ENCODE data around the gene SLC23A3.

DNA sequence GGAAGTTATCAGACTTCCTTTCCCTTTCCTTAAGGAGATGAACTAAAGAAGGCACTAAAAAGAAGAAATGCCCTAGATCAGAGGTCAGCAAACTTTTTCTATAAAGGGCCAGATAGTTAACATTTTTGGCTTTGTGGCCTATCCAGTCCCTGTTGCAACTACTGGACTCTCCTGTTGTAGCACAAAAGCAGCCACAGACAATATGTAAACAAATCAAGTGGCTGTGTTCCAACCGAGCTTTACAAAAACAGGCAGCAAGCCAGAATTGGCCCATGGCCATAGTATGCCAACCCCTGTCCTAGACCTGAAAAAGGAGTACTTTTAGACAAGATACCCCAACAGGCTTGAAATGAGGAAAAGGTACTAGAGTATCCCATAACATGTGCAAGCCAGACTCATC is 20.2 kb downstream of the SLC23A3 start:
- TF ChIP-seq SRF (IDR thresholded peaks at IDR 0.05; ENCODE audit: low read depth in 2 of 2, low read length in 2 of 2) (no peak), CBX3 (IDR thresholded peaks at IDR 0.05; ENCODE audit: borderline replicate concordance, low read depth) (no peak), RFX5 (IDR thresholded peaks at IDR 0.05; ENCODE audit: low read depth, low read length) (no peak), TCF7 (IDR thresholded peaks at IDR 0.05; ENCODE audit: borderline replicate concordance) (no peak)
- TF ChIP-seq, protein P1, sequence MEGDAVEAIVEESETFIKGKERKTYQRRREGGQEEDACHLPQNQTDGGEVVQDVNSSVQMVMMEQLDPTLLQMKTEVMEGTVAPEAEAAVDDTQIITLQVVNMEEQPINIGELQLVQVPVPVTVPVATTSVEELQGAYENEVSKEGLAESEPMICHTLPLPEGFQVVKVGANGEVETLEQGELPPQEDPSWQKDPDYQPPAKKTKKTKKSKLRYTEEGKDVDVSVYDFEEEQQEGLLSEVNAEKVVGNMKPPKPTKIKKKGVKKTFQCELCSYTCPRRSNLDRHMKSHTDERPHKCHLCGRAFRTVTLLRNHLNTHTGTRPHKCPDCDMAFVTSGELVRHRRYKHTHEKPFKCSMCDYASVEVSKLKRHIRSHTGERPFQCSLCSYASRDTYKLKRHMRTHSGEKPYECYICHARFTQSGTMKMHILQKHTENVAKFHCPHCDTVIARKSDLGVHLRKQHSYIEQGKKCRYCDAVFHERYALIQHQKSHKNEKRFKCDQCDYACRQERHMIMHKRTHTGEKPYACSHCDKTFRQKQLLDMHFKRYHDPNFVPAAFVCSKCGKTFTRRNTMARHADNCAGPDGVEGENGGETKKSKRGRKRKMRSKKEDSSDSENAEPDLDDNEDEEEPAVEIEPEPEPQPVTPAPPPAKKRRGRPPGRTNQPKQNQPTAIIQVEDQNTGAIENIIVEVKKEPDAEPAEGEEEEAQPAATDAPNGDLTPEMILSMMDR (IDR thresholded peaks at IDR 0.05 in 2 of 3, conservative IDR thresholded peaks at IDR 0.05 in 1 of 3; ENCODE audit: control insufficient read depth in 2 of 3, extremely low read depth in 1 of 3, insufficient read depth in 1 of 3, low read depth in 3 of 3, low read length in 3 of 3), result no peak
